Nephron (organoid): ENCODE results near the gene SLC3A2.
"Not testable (repeated sequence)": the region's sequence is repeated elsewhere in the genome, so short reads cannot be mapped to it uniquely, and the experiment has no call there.

Experiments
- H3K27ac Mint-ChIP-seq, 3 experiments: 2 replicates each; pipeline ENCODE4 v1.8.0; 2020; ENCODE audit warnings: mixed read lengths in 3 of 3, mild to moderate bottlenecking in 2 of 3, moderate library complexity in 1 of 3
- H3K27me3 Mint-ChIP-seq: 2 replicates; pipeline ENCODE4 v1.8.0; 2021; ENCODE audit warnings: low read depth, mild to moderate bottlenecking, moderate library complexity, mixed read lengths
- H3K36me3 Mint-ChIP-seq: 2 replicates; pipeline ENCODE4 v1.8.0; 2020; ENCODE audit warnings: low read depth, mixed read lengths
- H3K4me1 Mint-ChIP-seq: 2 replicates; pipeline ENCODE4 v1.8.0; 2020; ENCODE audit warnings: mixed read lengths
- H3K4me3 Mint-ChIP-seq, 3 experiments: 2 replicates each; pipeline ENCODE4 v1.8.0; 2020; ENCODE audit warnings: mild to moderate bottlenecking in 3 of 3, mixed read lengths in 3 of 3, moderate library complexity in 2 of 3
- H3K9me3 Mint-ChIP-seq: 2 replicates; pipeline ENCODE4 v1.8.0; 2020; ENCODE audit warnings: mixed read lengths
- CTCF ChIP-seq, 3 experiments: fragments of 200-600 bp; sonication (generic); IDR thresholded peaks; one replicate each; pipeline ENCODE4 v1.5.0; 2021; ENCODE audit warnings: antibody characterized with exemption in 3 of 3; ENCODE audit not compliant: unreplicated experiment in 3 of 3

The SLC3A2 gene

GRCh38 chr11:62933750-62934495 is 53.2 kb downstream of the SLC3A2 start:
- Mint-ChIP-seq H3K27ac (no peak overlapping the region), H3K9me3 (peaks cover 7% of the 10 kb centered on the region), H3K27me3 (peaks cover 35% of the 10 kb centered on the region), H3K36me3 (no peaks in the 10 kb centered on the region), H3K4me3 (no peak overlapping the region), H3K4me1 (peaks cover 30% of the 10 kb centered on the region)
- TF ChIP-seq CTCF (IDR thresholded peaks at IDR 0.05; ENCODE audit: unreplicated experiment in 3 of 3) = no peak

DNA sequence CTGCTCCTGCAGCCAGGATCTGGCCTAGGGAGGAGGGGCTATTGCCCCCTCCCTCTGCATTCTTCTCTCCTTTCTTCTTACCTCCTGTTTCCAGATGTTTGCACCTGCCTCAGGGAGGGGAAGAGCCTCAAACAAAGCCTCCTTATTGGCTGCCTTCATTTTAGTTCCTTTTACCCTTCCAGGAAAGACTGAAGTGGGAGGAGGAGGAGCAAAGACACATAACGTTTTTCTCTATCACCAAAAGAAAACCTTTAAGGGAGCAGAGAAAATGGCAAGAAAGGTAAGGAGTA is 53.7 kb downstream of the SLC3A2 start:
- H3K27me3 Mint-ChIP-seq = peaks cover 31% of the 10 kb centered on the region
- H3K27ac Mint-ChIP-seq = no peak overlapping the region
- peaks cover 25% of the 10 kb centered on the region for H3K4me1 Mint-ChIP-seq
- H3K9me3 Mint-ChIP-seq = peaks cover 7% of the 10 kb centered on the region
- H3K4me3 Mint-ChIP-seq = no peak overlapping the region
- TF ChIP-seq CTCF (IDR thresholded peaks at IDR 0.05; ENCODE audit: unreplicated experiment in 3 of 3) = no peak
- no peaks in the 10 kb centered on the region for H3K36me3 Mint-ChIP-seq

DNA sequence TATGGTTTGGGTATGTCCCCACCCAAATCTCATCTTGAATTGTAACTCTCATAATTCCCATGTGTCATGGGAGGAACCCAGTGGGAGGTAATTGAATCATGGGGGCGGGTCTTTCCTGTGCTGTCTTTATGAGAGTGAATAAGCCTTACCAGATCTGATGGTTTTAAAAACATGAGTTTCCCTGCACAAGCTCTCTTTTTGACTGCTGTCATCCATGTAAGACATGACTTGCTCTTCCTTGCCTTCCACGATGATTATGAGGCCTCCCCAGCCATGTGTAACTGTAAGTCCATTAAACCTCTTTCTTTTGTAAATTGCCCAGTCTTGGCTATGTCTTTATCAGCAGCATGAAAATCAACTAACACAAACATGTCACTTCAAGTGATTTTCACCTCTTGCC is 56.8 kb downstream of the SLC3A2 start:
- peaks cover 12% of the 10 kb centered on the region for H3K27me3 Mint-ChIP-seq
- H3K4me3 Mint-ChIP-seq, H3K36me3 Mint-ChIP-seq, H3K27ac Mint-ChIP-seq, H3K4me1 Mint-ChIP-seq, H3K9me3 Mint-ChIP-seq: not testable (repeated sequence)
